K562 (cell line): Measurements from ENCODE around the gene SLC33A1. TPM values are rescaled to one million over a fixed set of nuclear protein-coding genes. Genes with fewer than 3 reads are reported as not detected.

ENCODE experiments used
- CCNT2 ChIP-seq: IDR thresholded peaks from 2 replicates; pipeline ENCODE4 v1.6.1; 2011; ENCODE audit warnings: borderline replicate concordance, low read depth, mild to moderate bottlenecking, moderate library complexity, mixed read lengths, low read length; ENCODE audit not compliant: insufficient read length; ENCODE audit errors: extremely low read depth
- CHD1 ChIP-seq: fragments of 200-600 bp; sonication (generic); IDR thresholded peaks from one replicate; pipeline ENCODE4 v1.6.1; 2012; ENCODE audit warnings: mild to moderate bottlenecking, moderate library complexity, low read length, inconsistent platforms
- COPS2 ChIP-seq: fragments of 450-650 bp; conservative IDR thresholded peaks from 2 replicates; pipeline ENCODE4 v1.6.1; 2016; ENCODE audit warnings: mild to moderate bottlenecking, moderate library complexity
- CREM ChIP-seq: IDR thresholded peaks from 2 replicates; pipeline ENCODE4 v1.6.1; 2014; ENCODE audit warnings: antibody characterized with exemption, low read depth
- FOXM1 ChIP-seq, 2 experiments: fragments of 450-650 bp in 1 of 2; sonication (generic) in 1 of 2; formaldehyde crosslinking in 1 of 2; IDR thresholded peaks; 2 replicates each; pipeline versions ENCODE4 v1.6.1 to v1.9.0; 2017 to 2022; ENCODE audit warnings: low read depth in 2 of 2, mild to moderate bottlenecking in 2 of 2, missing genetic modification reagents in 1 of 2, moderate library complexity in 1 of 2
- HDAC3 ChIP-seq: fragments of 450-650 bp; IDR thresholded peaks from 2 replicates; pipeline ENCODE4 v1.6.1; 2018; ENCODE audit warnings: borderline replicate concordance, mild to moderate bottlenecking, moderate library complexity; ENCODE audit not compliant: partially characterized antibody
- JUND ChIP-seq, 2 experiments: IDR thresholded peaks; 2 replicates in 1 of 2; 3 replicates in 1 of 2; pipeline ENCODE4 v1.6.1; 2011; ENCODE audit warnings: borderline replicate concordance in 2 of 2, low read depth in 2 of 2, low read length in 2 of 2, improper control_type of control experiment in 1 of 2, missing biosample characterization in 1 of 2, missing genetic modification characterization in 1 of 2, missing genetic modification reagents in 1 of 2
- MBD1 ChIP-seq: fragments of 250-450 bp; sonication (Bioruptor Pico); IDR thresholded peaks from 2 replicates; pipeline ENCODE4 v1.8.0; 2022; ENCODE audit warnings: inconsistent platforms
- MTA3 ChIP-seq: fragments of 450-650 bp; formaldehyde crosslinking; IDR thresholded peaks from 2 replicates; pipeline ENCODE4 v1.6.1; 2017; ENCODE audit warnings: mild to moderate bottlenecking, borderline replicate concordance
- NCOA2 ChIP-seq, 2 experiments: fragments of 450-650 bp; IDR thresholded peaks; 2 replicates each; pipeline ENCODE4 v1.6.1; 2018; ENCODE audit warnings: mild to moderate bottlenecking in 2 of 2, moderate library complexity in 1 of 2; ENCODE audit not compliant: partially characterized antibody in 2 of 2
- NR1H2 ChIP-seq: sonication (generic); formaldehyde crosslinking; IDR thresholded peaks from 2 replicates; pipeline ENCODE4 v1.4.0; 2020; ENCODE audit warnings: mild to moderate bottlenecking, missing genetic modification reagents
- SIN3B ChIP-seq: fragments of 450-650 bp; IDR thresholded peaks from 2 replicates; pipeline ENCODE4 v1.6.1; 2017; ENCODE audit warnings: low read depth, mild to moderate bottlenecking, moderate library complexity
- TAF7 ChIP-seq: fragments of 450-650 bp; IDR thresholded peaks from 2 replicates; pipeline ENCODE4 v1.6.1; 2016; ENCODE audit warnings: missing genetic modification characterization, missing compliant biosample characterization
- TCF3 ChIP-seq: sonication (generic); formaldehyde crosslinking; IDR thresholded peaks from 2 replicates; pipeline ENCODE4 v1.4.0; 2020; ENCODE audit warnings: mild to moderate bottlenecking, missing genetic modification reagents
- ZFP36 ChIP-seq: fragments of 150-350 bp; IDR thresholded peaks from 2 replicates; pipeline ENCODE4 v1.6.1; 2018; ENCODE audit warnings: low read length, low read depth; ENCODE audit not compliant: partially characterized antibody
- polyA plus RNA-seq, 8 experiments: library from polyadenylated mRNA; depleted of rRNA in 4 of 8; stranded (reverse) in 5 of 8; unstranded in 3 of 8; fragments of >200 nt; fragmentation: Nextera tagmentation in 2 of 8; fragmentation: Illumina TruSeq in 1 of 8; extraction: Ambion mirVana in 2 of 8; extraction: Trizol in 1 of 8; gene quantifications; 2 replicates each; pipeline versions ENCODE4 v1.2.1 to v1.2.3, GENCODE V29; 2011 to 2014; ENCODE audit warnings: inconsistent platforms in 1 of 8, missing spikeins in 1 of 8
- total RNA-seq, 7 experiments: library from RNA; depleted of rRNA in 6 of 7; stranded (reverse); fragments of >200 nt in 6 of 7; fragmentation: Illumina TruSeq in 2 of 7; extraction: Trizol in 2 of 7; gene quantifications; 2 replicates each; pipeline versions ENCODE4 v1.2.1 to v1.2.3, GENCODE V29; 2011 to 2021; ENCODE audit warnings: low replicate concordance in 1 of 7
- TF ChIP-seq, protein P1 (sequence below): fragments of 450-650 bp; formaldehyde crosslinking; IDR thresholded peaks from 2 replicates; pipeline ENCODE4 v1.4.0; 2020; ENCODE audit warnings: mild to moderate bottlenecking, moderate library complexity
- TF ChIP-seq, protein P2 (sequence below): sonication (generic); formaldehyde crosslinking; IDR thresholded peaks from 2 replicates; pipeline ENCODE4 v1.8.0; 2022; ENCODE audit warnings: mild to moderate bottlenecking, missing genetic modification reagents, borderline replicate concordance
- TF ChIP-seq, protein P3 (sequence below): fragments of 250-450 bp; sonication (Bioruptor Pico); IDR thresholded peaks from 2 replicates; pipeline ENCODE4 v1.5.0; 2021

The SLC33A1 gene
- total and polyA plus RNA-seq, 9 of the 15 experiments (the other 6 are each of a cell fraction or from before 2014, with no cell fraction given) = 6.2 to 26.8 (median 19.6) TPM

GRCh38 chr3:155870133-155870944 lies 16.1 kb upstream of the SLC33A1 start, which contains the start of gene GMPS (continued):
- TF ChIP-seq, protein P1, sequence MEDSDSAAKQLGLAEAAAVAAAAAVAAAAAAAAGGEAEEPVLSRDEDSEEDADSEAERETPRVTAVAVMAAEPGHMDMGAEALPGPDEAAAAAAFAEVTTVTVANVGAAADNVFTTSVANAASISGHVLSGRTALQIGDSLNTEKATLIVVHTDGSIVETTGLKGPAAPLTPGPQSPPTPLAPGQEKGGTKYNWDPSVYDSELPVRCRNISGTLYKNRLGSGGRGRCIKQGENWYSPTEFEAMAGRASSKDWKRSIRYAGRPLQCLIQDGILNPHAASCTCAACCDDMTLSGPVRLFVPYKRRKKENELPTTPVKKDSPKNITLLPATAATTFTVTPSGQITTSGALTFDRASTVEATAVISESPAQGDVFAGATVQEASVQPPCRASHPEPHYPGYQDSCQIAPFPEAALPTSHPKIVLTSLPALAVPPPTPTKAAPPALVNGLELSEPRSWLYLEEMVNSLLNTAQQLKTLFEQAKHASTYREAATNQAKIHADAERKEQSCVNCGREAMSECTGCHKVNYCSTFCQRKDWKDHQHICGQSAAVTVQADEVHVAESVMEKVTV (CRISPR knock-in tag) = peak; percentile 55
- TF ChIP-seq SIN3B (peak; percentile 45; the same call in 1 of the 2 replicates), CREM (peak; percentile 43; the same call in 1 of the 2 replicates), TAF7 (0 out of 2 replicates have a peak, but pooled peaks have one; percentile 43), NCOA2 (IDR thresholded peaks at IDR 0.05; ENCODE audit: partially characterized antibody in 2 of 2) (no peak), MBD1 (CRISPR knock-in tag) (no peak), JUND (IDR thresholded peaks at IDR 0.05; ENCODE audit: borderline replicate concordance, low read depth, low read length) (peak; percentile 43), JUND (tag; IDR thresholded peaks at IDR 0.05; ENCODE audit: borderline replicate concordance, low read depth, low read length) (no peak; the same call in 2 of the 3 replicates), TCF3 (peak; percentile 6; the same call in 1 of the 2 replicates), HDAC3 (no peak), FOXM1 (IDR thresholded peaks at IDR 0.05; ENCODE audit: low read depth) (no peak), FOXM1 (CRISPR knock-in tag; IDR thresholded peaks at IDR 0.05; ENCODE audit: low read depth) (0 out of 2 replicates have a peak, but pooled peaks have one; percentile 79), ZFP36 (peak; percentile 66), COPS2 (no peak), MTA3 (peak; percentile 40; the same call in 1 of the 2 replicates), CCNT2 (peak; percentile 91), CHD1 (peak; percentile 13), NR1H2 (CRISPR knock-in tag) (0 out of 2 replicates have a peak, but pooled peaks have one; percentile 22)
- TF ChIP-seq, protein P2, sequence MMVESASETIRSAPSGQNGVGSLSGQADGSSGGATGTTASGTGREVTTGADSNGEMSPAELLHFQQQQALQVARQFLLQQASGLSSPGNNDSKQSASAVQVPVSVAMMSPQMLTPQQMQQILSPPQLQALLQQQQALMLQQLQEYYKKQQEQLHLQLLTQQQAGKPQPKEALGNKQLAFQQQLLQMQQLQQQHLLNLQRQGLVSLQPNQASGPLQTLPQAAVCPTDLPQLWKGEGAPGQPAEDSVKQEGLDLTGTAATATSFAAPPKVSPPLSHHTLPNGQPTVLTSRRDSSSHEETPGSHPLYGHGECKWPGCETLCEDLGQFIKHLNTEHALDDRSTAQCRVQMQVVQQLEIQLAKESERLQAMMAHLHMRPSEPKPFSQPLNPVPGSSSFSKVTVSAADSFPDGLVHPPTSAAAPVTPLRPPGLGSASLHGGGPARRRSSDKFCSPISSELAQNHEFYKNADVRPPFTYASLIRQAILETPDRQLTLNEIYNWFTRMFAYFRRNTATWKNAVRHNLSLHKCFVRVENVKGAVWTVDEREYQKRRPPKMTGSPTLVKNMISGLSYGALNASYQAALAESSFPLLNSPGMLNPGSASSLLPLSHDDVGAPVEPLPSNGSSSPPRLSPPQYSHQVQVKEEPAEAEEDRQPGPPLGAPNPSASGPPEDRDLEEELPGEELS (CRISPR knock-in tag) = peak; percentile 23; the same call in 1 of the 2 replicates
- TF ChIP-seq, protein P3, sequence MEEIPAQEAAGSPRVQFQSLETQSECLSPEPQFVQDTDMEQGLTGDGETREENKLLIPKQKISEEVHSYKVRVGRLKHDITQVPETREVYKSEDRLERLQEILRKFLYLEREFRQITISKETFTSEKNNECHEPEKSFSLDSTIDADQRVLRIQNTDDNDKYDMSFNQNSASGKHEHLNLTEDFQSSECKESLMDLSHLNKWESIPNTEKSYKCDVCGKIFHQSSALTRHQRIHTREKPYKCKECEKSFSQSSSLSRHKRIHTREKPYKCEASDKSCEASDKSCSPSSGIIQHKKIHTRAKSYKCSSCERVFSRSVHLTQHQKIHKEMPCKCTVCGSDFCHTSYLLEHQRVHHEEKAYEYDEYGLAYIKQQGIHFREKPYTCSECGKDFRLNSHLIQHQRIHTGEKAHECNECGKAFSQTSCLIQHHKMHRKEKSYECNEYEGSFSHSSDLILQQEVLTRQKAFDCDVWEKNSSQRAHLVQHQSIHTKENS (CRISPR knock-in tag) = no peak
